Erythroblast (primary cell): ENCODE data around the gene NAT8.
"Not testable (repeated sequence)": the region's sequence is repeated elsewhere in the genome, so short reads cannot be mapped to it uniquely, and the experiment has no call there.

ENCODE experiments used
- DNase-seq, 2 experiments: peaks; one replicate each; lab custom pipeline; 2025; lab: John Stamatoyannopoulos, UW
- GATA1 ChIP-seq: IDR thresholded peaks from 2 replicates; pipeline ENCODE4 v1.6.1; 2011; ENCODE audit warnings: low read depth, mild to moderate bottlenecking, control low read depth, low read length, moderate library complexity
- POLR2A ChIP-seq: IDR thresholded peaks from 2 replicates; pipeline ENCODE4 v1.6.1; 2011; ENCODE audit warnings: mild to moderate bottlenecking, low read length

Gene NAT8, protein sequence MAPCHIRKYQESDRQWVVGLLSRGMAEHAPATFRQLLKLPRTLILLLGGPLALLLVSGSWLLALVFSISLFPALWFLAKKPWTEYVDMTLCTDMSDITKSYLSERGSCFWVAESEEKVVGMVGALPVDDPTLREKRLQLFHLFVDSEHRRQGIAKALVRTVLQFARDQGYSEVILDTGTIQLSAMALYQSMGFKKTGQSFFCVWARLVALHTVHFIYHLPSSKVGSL

DNA sequence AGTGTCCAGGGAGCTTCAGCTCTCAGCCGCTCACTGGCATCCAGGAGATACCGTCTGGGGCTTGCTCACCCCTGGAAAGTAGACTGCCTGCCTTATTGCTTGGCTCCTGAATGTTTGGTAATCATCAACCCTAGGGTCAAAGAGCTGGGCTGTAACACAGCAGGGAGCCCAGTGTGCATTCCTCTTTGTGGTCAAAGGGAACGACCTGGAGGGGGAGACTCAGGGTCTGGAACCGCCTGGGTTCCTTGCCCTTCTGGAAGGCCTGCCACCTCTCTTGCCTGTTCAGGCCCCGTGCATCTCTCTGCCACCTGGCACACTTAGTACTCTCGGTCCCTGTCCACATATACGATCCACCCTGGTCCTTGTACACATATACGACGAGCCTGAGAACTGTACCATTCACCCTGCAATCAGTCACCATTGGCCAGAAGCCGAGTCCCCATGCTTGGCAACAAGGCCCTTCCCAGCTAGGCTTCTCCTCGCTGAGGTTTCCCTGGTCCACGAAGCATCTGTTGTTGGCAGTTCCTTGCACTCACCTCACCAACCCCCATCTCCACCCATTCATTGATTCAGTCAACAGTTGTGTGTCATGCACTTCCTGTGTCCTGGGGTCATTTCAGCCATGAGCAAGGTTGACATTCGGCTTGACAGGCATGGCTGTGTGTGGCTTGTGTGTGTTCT is at the start of gene NAT8:
Gene NAT8, minus strand, starts transcription at position 85 of the 681 bp plus-strand sequence. CDS start 794 bp downstream, outside the sequence.
- no peak for TF ChIP-seq GATA1
- no peak for TF ChIP-seq POLR2A
- no peak for DNase-seq

DNA sequence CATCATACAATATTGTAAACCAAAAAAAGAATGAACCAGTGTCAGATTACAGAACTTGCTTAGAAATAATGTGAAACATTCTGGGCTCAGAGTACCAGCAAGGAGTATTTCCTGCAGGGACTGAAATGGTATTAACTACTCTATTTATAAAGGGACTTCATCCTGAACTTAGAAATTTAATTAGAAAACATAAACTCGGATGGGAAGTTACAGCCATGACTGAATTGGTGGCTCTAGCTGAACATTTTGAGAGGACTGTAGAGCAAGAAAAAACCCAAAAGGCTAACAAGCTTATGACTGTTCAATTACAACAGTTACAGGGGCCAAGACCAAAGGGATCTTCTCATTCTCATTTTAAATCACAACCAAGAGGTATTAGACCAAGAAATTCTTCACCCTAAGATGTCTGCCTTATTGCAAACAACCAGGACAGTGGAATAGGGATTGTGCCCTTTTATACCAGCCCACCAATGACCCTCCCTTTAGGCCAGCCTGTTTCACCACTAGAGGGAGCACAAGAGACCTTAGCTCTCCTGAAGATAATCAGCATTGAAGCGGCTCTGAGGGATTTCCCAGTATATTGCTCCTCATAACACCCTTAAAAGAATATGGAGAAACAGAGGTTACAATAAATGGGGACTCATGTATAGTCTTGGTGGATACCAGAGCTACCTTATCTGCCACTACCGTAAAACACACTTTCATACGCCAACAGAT is 48.3 kb upstream of the NAT8 start:
- peak; percentile 47 to 63 for DNase-seq

DNA sequence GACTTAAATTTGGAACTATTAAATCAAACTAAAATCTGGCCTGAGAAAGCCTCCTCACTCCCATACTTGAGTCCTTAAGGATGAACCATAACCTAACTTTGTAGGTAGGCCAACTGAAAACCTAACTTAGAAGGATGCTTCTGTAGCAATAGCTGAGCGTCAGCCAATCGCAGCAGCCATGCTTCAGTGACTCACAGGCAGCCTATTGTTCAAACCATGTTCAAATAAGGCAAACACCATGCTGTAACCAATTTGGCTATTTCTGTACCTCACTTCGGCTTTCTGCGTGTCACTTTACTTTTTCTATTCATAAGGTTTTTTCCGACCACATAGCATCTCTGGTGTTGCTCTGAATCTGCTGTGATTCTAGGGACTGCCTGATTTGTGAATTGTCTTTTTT is 46.3 kb upstream of the NAT8 start:
- DNase-seq = not testable (repeated sequence)

DNA sequence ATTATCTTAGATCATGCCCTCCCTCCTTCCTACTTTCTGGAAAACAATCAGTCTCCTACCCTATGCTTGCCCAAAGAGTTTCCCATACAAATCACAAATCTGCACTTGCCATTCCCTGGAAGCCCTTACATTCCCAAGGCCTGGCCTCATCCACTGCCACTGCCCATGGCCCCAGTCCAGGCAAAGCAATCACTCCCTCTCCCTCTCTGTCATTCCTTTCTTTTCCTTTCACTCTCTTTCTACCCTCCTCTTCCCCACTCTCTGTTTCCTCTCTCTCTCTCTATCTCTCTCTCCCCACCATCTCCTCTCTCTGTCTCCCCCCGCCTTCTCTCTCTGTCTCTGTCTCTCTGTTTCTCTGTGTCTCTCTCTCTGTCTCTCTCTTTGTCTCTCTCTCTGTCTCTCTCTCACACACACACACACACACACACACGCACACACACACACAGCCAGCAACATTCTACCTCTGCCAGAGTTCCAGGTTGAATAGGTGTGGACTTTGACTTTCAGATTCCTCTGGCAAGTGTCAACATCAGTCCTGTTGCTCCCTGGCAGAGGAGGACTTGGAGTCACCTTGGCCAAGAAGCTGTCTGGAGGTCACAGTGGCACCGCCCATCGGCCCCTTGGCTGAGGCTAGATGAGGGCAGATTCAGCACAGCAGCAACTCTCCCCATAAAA is 43.7 kb upstream of the NAT8 start:
- DNase-seq = no peak

DNA sequence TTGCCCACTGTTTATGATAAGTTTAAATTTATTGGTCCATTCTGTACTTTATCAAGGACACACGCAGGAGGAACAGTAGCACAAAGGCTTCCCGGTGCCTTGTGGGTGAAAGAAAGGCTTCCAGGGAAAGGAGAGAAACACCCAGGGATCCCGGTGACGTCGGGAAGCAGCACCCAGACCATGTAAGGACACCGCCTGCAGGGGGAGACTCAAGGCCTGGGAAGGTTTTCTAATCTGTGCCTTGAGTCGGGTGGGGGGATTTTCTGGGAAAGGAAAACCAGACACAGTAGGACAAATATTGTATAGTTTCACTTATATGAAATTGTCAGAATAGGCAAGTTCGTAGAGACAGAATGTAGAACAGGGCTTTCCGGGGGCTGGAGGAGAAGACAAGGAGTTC is 42.7 kb upstream of the NAT8 start:
- not testable (repeated sequence) for DNase-seq

More for the DNA sequence above, 43.7 kb upstream of the NAT8 start:
- TF ChIP-seq GATA1 (no peak), POLR2A (no peak)

DNA sequence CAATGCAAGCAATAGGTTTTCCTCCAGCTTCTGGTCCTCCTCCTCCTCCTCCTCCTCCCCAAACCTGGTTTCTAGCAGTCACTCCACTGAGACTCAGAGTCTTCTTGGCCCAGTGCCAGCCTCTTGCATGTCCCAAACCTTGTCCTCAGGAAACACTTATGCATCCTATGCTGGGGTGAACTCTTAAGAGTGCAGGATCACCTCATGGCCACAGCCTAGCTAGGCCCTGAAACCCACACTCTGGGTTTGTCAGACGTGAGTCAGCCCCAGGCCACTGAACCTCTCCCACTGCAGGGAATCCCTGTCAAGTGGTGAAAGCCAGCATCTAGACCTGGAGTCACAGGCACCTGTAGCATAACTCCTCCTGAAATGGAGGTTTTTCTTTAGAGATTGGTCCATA is 42.1 kb upstream of the NAT8 start:
- not testable (repeated sequence) for DNase-seq

DNA sequence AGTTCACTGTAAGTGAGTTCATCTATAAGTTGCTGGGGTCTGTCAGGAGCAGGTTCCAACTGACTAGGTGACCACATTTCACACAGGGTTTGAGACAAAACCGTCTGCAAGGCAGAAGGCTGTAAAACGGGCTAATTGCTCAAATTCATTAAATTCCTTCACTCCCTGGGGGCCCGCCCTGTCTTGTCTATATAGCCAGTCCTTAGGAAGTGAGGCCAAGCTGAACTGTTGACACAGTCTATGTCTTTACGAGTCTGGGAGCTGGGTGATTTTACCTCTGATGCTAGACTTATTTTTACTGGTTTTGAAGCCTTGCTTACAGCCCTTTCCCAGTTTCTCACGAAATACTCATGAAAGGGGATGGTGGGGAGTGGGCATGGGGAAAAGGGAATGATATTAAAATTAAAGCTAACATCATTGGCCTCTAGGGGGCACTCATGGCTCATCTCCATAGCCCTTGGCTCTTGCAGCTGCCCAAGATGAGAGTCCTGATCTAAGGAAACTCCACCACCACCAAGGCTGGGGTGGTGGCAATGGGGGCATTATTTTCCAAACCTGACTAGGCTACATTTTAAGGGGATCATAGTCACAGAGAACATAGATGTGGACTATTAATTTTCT is 37.8 kb upstream of the NAT8 start:
- DNase-seq = peak; percentile 39 to 68

DNA sequence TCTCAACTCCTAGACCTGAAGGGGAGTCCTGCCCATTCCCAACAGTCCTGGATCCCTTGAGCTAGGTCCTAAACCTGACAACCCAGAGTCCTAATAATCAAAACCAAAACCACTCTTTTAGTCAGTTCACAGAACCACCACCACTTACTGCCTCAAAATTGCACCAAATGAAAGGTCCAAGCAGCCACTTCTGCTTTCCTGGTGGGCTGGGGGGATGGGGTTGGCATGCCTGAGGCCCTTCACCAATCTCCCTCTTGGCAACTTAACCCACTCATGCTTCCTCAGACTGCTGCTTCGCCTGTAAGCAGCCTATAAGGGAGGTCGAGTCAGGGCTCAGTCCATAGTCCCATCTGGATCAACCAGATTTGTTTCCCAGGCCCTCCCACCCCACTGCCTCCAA is 37.0 kb upstream of the NAT8 start:
- not testable (repeated sequence) for DNase-seq

DNA sequence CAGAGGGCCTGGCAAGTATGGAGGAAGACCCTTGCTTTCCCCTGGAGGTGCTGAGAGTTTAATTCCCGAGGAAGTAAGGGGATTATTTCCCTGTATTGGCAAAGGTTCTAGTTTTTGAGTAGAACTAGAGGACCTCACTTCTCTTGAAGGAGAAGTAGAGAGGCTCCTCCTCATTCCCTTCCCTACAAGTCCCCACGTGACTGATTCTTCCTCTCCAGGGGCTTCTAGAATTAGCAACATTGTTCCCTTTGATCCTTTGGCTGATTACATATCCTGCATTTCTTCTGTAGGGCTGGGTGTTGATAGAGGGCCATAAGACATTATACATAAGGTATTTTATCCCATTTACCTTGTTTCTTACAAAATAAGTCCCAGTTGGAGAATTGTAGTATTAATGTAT is 35.8 kb upstream of the NAT8 start:
- DNase-seq = not testable (repeated sequence)

DNA sequence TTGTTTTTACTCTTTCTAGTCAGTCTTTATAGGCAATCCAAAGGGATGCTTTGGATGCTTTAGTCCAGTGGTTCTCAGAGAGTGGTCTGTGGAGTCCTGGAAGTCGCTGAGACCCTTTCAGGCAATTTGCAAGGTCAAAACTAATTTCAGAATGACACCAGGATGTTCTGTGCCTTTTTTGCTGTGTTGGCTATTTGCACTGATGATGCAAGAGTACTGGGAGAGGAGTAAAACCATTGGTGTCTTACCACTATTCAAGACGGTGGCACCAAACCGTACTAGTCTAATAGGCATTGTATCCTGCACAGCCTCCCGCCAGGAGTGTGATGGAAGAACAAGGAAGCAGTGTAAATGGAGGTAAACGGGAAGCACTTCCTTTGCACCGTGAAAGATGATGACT is 34.0 kb upstream of the NAT8 start:
- not testable (repeated sequence) for DNase-seq

DNA sequence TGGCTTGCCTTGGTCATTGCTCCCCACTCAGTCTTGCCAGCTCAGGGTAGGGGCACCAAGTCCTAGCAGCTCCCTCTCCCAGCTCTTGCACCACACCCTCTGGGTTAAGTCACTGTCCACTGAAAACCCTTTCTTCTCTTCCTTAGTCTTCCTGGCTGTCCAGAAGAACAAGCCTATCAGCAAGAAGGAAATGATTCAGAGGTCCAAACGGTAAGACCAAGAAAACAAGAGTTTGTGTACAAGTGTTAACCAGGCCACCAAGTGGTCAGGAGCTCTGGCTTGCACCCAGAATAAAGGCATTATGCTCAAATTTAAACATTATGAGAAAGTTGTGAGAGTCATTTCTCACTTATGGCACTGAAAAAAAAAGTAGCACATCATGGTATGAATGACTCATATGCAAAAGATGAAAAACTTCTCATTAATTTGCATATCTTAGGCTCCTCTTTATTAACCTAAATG is 32.5 kb upstream of the NAT8 start:
- not testable (repeated sequence) for DNase-seq

DNA sequence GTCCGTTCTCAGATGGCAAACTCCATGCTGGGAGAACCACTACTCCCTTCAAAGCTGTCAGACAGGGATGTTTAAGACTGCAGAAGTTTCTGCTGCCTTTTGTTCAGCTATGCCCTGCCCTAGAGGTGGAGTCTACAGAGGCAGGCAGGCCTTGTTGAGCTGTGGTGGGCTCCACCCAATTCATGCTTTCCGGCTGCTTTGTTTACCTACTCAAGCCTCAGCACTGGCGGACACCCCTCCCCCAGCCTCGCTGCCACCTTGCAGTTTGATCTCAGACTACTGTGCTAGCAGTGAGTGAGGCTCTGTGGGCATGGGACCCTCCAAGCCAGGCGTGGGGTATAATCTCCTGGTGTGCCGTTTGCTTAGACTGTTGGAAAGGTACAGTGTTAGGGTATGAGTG is 27.8 kb upstream of the NAT8 start:
- DNase-seq = not testable (repeated sequence)

DNA sequence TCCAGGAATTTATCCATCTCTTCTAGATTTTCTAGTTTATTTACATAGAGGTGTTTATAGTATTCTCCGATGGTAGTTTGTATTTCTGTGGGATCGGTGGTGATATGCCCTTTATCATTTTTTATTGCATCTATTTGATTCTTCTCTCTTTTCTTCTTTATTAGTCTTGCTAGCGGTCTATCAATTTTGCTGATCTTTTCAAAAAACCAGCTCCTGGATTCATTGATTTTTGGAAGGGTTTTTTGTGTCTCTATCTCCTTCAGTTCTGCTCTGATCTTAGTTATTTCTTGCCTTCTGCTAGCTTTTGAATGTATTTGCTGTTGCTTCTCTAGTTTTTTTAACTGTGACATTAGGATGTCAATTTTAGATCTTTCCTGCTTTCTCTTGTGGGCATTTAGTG is 25.0 kb upstream of the NAT8 start:
- not testable (repeated sequence) for DNase-seq

DNA sequence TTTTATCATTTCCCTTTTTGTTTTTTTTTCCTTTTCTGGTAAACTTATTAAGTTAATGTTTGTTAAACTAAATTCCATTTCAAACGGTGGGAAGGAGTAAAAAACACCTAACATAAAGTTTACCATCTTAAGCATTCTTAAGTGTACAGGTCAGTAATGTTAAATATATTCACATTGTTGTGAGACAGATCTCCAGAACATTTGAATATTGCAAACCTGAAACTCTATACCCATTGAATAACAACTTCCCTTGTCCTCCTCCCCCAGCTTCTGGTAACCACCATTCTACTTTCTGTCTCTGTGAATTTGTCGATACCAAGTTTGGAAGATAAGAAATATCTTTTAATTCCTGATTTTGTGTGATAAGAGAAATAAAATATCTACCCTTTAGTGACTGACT is 12.0 kb upstream of the NAT8 start:
- DNase-seq = no peak
- TF ChIP-seq POLR2A = no peak
- TF ChIP-seq GATA1 = no peak

DNA sequence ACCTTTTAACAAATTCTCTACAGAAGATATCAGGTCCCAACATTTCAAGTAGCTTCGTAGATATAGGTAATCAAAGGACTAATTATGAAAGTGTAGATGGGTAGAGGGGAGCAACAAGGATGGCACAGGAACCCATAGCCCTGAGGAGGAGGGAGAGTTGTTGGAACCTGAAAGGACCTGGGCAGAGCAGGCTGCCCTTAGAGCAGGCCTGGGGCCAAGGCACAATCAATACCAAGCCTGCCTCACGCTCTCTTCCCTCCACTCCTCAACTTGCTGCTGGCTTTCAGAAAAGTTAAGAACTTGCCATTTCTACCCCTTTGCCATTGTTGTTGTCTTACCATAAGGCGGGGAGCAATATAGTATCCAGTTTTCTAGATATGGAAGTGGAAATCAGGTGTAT is 10.1 kb upstream of the NAT8 start:
- TF ChIP-seq GATA1 (no peak), POLR2A (no peak)
- DNase-seq = no peak
